Measurements from ENCODE around the gene ATF2. TPM values are rescaled to one million over a fixed set of nuclear protein-coding genes. Genes with fewer than 3 reads are reported as not detected.

Gene ATF2
- total and polyA plus RNA-seq, 2 of the 4 experiments (the other 2 are of a cell fraction) = 23.2 to 60.0 TPM

DNA sequence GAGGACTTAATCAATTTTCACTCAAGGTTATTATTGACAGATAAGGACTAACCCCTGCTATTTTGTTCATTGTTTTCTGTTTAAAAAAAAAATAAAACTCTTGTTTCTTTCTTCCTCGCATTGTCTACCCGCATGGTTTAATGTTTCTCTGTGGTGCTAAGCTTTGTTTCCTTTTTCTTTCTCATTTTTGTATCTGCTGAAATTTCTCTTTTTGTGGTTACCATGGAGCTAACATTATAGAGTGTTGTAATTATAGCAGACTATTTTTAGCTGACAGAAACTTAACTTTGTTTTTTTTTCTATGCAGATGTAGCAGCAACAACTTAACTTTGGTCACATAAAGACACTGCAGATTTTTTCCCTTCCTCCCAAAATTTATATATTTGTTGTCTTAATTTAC, 119.7 kb downstream of the ATF2 start:
- no peak overlapping the region for H4K91ac ChIP-seq (ENCODE audit: insufficient read depth, low read depth, low read length)
- no TSS peak for BruUV-seq (replicated peaks)
- CTCF ChIA-PET = interaction anchor here (1.3 kb wide), 1 partner anchor 277 kb away, joined by 3 read pairs; no protein-coding TSS in a partner anchor

More for the DNA sequence above, 119.7 kb downstream of the ATF2 start:
- H2AK9ac ChIP-seq (replicated peaks; ENCODE audit: low read depth, low read length, poor library complexity) = no peak overlapping the region
- DNase-seq (no peak), ATAC-seq (ENCODE audit: low read depth) (no peak)
- WGBS, 2 experiments (ENCODE audit: extremely low coverage in 2 of 2, insufficient read length in 1 of 2) = no CpG with 5 or more reads among the region's 2 CpGs
- no peaks in the 10 kb centered on the region for H3K9me1 ChIP-seq (ENCODE audit: insufficient read depth, low read length)
- no peak overlapping the region for H2BK15ac ChIP-seq (ENCODE audit: low read depth, low read length)
- H2AK5ac ChIP-seq (ENCODE audit: low read depth, low read length) = no peak overlapping the region
- H3K36me3 ChIP-seq (ENCODE audit: control insufficient read depth, insufficient read depth, low read length) = no peaks in the 10 kb centered on the region
- no peak overlapping the region for H3K4me3 ChIP-seq (ENCODE audit: insufficient read depth, low read depth, low read length)
- intact Hi-C loops (cut with micrococcal nuclease) = no loop called here
- POLR2A ChIA-PET (ENCODE audit: unreplicated experiment) = interaction anchor here (0.6 kb wide), 1 partner anchor 1710 kb away, joined by 3 read pairs; no protein-coding TSS in a partner anchor
- no peak overlapping the region for H3K4ac ChIP-seq (ENCODE audit: low read depth, low read length)
- no peak overlapping the region for H2BK20ac ChIP-seq (ENCODE audit: low read depth, low read length)
- dilution Hi-C loops (cut with HindIII; ENCODE audit: low sequenced_read_pairs, unreplicated experiment) = no loop called here
- no peak overlapping the region for H3K14ac ChIP-seq (replicated peaks; ENCODE audit: low read depth, low read length)
- H3K4me2 ChIP-seq (ENCODE audit: low read depth, low read length) = no peak overlapping the region
- H3K18ac ChIP-seq (ENCODE audit: low read depth, low read length) = no peak overlapping the region
- no peaks in the 10 kb centered on the region for H4K20me1 ChIP-seq (ENCODE audit: insufficient read depth, low read length)
- H4K5ac ChIP-seq (ENCODE audit: low read depth, low read length) = no peak overlapping the region
- no peak overlapping the region for H3K27ac ChIP-seq (ENCODE audit: insufficient read depth, low read length)
- no peaks in the 10 kb centered on the region for H3K79me1 ChIP-seq (ENCODE audit: low read depth in 1 of 2, low read length in 2 of 2)
- no peak overlapping the region for H2BK120ac ChIP-seq (ENCODE audit: low read depth, low read length)
- H3K9ac ChIP-seq (ENCODE audit: low read depth, low read length) = no peak overlapping the region
- no peak overlapping the region for H3K56ac ChIP-seq (ENCODE audit: extremely low read depth, insufficient read depth, low read length)
- H3K23ac ChIP-seq (ENCODE audit: low read depth, low read length) = no peak overlapping the region
- no peak overlapping the region for H4K8ac ChIP-seq (ENCODE audit: low read depth in 2 of 2, low read length in 2 of 2)
- H2AFZ ChIP-seq (replicated peaks; ENCODE audit: low read length, poor library complexity) = no peak overlapping the region
- H2BK5ac ChIP-seq (ENCODE audit: low read depth, low read length, poor library complexity, severe bottlenecking) = no peak overlapping the region
- in situ Hi-C loops (cut with MboI; ENCODE audit: low sequenced_read_pairs) = loop anchor here (25.0 kb wide), 2 partner anchors 214 to 1039 kb away; partner anchors contain the start of genes EVX2, HOXD12 and HOXD13
- no peaks in the 10 kb centered on the region for H3K9me3 ChIP-seq (ENCODE audit: control insufficient read depth, insufficient read depth, low read length)
- TF ChIP-seq, protein P1, sequence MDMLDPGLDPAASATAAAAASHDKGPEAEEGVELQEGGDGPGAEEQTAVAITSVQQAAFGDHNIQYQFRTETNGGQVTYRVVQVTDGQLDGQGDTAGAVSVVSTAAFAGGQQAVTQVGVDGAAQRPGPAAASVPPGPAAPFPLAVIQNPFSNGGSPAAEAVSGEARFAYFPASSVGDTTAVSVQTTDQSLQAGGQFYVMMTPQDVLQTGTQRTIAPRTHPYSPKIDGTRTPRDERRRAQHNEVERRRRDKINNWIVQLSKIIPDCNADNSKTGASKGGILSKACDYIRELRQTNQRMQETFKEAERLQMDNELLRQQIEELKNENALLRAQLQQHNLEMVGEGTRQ (IDR thresholded peaks at IDR 0.05; ENCODE audit: low read depth, low read length) = no peak
- no peak for TF ChIP-seq FOS (IDR thresholded peaks at IDR 0.05; ENCODE audit: low read depth, low read length)
- TF ChIP-seq RFX5 (IDR thresholded peaks at IDR 0.05; ENCODE audit: low read depth, low read length) = no peak
- TF ChIP-seq NFE2L2 (IDR thresholded peaks at IDR 0.05; ENCODE audit: low read depth, low read length) = no peak
- no peak for TF ChIP-seq MAZ (IDR thresholded peaks at IDR 0.05; ENCODE audit: borderline replicate concordance, low read depth, low read length)
- TF ChIP-seq RCOR1 (IDR thresholded peaks at IDR 0.05; ENCODE audit: insufficient replicate concordance, low read length) = no peak
- no peak for TF ChIP-seq POLR2A (IDR thresholded peaks at IDR 0.05; ENCODE audit: low read depth, low read length)
- no peak for TF ChIP-seq SMC3 (IDR thresholded peaks at IDR 0.05; ENCODE audit: low read depth, low read length)
- TF ChIP-seq CHD1 (IDR thresholded peaks at IDR 0.05; ENCODE audit: low read depth, low read length) = no peak
- TF ChIP-seq, protein P2, sequence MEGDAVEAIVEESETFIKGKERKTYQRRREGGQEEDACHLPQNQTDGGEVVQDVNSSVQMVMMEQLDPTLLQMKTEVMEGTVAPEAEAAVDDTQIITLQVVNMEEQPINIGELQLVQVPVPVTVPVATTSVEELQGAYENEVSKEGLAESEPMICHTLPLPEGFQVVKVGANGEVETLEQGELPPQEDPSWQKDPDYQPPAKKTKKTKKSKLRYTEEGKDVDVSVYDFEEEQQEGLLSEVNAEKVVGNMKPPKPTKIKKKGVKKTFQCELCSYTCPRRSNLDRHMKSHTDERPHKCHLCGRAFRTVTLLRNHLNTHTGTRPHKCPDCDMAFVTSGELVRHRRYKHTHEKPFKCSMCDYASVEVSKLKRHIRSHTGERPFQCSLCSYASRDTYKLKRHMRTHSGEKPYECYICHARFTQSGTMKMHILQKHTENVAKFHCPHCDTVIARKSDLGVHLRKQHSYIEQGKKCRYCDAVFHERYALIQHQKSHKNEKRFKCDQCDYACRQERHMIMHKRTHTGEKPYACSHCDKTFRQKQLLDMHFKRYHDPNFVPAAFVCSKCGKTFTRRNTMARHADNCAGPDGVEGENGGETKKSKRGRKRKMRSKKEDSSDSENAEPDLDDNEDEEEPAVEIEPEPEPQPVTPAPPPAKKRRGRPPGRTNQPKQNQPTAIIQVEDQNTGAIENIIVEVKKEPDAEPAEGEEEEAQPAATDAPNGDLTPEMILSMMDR (conservative IDR thresholded peaks at IDR 0.05; ENCODE audit: low read depth, low read length) = no peak
- no peaks in the 10 kb centered on the region for H3K27me3 ChIP-seq (ENCODE audit: control insufficient read depth, insufficient read depth, low read length)
- no peaks in the 10 kb centered on the region for H3K4me1 ChIP-seq (ENCODE audit: control insufficient read depth, insufficient read depth, low read length)

Measured in IMR-90 (cell line).